ENCODE results near the gene MGST3. TPM values are rescaled to one million over a fixed set of nuclear protein-coding genes. Genes with fewer than 3 reads are reported as not detected.
"Not testable (repeated sequence)": the region's sequence is repeated elsewhere in the genome, so short reads cannot be mapped to it uniquely, and the experiment has no call there.

Gene MGST3
- total and polyA plus RNA-seq, 8 donors: 46.1 to 112 (median 55.9) TPM

DNA sequence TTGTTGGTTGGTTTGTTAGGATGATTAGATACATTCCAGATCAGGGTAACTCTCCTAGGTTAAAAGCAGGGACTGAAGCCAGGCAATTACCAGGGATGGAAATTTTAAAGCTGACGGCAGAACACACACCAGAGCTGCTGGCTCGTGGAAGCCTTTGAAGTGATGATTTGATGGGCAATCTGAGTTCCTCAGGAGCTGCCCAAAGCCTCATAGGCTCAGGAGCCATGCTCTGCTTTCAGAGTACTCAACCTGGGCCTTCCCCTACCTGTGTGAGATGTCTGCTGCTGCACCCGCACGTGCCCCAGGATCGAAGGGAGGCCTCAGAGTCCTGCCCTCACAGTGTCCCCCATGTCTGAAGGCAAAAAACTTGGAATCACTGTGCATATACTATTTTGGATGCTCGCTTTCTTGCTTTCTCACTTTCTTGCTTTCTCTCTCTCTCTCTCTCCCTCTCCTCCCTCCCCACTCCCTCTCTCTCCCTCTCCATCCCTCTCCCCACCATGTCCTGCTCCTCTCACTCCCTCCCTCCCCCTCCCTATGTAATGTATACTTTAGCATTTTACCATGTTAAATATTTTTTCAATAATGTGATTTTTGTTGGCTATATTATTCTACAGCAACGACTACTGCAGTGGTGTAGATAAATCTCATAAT is 18.0 kb downstream of the MGST3 start:
- Histone ChIP-seq H3K27ac (no peak overlapping the region), H3K36me3 (peaks cover 0 to 12% (median 0%) of the 10 kb centered on the region in 3 donors), H3K4me3 (no peak overlapping the region), H3K9me3 (no peaks in the 10 kb centered on the region), H3K4me1 (peaks cover 11 to 22% (median 13%) of the 10 kb centered on the region in 3 donors), H3K27me3 (no peaks in the 10 kb centered on the region)
- WGBS, 2 donors: 89 to 94% methylated on average over 7 of the region's 7 CpGs
- FAIRE-seq: no peak
- TF ChIP-seq, protein P1, sequence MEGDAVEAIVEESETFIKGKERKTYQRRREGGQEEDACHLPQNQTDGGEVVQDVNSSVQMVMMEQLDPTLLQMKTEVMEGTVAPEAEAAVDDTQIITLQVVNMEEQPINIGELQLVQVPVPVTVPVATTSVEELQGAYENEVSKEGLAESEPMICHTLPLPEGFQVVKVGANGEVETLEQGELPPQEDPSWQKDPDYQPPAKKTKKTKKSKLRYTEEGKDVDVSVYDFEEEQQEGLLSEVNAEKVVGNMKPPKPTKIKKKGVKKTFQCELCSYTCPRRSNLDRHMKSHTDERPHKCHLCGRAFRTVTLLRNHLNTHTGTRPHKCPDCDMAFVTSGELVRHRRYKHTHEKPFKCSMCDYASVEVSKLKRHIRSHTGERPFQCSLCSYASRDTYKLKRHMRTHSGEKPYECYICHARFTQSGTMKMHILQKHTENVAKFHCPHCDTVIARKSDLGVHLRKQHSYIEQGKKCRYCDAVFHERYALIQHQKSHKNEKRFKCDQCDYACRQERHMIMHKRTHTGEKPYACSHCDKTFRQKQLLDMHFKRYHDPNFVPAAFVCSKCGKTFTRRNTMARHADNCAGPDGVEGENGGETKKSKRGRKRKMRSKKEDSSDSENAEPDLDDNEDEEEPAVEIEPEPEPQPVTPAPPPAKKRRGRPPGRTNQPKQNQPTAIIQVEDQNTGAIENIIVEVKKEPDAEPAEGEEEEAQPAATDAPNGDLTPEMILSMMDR (IDR thresholded peaks at IDR 0.05): no peak
- no peak for DNase-seq
- intact Hi-C loops (cut with DNase I): no loop called here
- no peak for ATAC-seq

DNA sequence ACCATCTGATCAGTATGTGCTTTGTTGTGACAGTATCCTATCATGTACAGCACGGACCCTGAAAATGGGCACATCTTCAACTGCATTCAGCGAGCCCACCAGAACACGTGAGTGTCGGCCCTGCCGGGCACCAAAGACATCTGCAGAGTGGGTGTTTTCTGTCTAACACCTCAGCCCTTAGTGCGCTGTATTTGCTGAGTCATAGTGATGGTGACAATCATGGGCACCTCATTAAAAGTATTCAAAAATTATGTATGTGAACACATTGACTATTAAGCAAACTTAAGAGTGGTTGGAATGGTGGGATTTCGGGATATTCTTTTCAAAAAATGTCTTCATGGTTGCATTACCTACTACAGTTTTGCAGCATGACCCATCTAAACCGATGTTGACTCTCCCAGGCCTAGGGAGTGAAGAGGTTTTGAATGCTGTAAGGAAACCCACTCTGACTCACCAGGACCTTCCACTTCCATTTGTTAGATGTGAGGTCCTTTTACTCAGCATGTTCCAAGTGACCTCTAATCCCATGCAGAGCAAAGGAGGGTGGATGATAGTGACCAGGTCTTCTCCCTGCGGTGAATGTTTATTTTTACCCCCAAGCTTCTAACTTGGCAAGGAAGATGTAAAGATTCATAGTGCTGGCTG is 20.1 kb downstream of the MGST3 start:
- Histone ChIP-seq H3K9me3 (no peaks in the 10 kb centered on the region), H3K27ac (no peak overlapping the region), H3K36me3 (peaks cover 0 to 28% (median 4%) of the 10 kb centered on the region in 3 donors), H3K27me3 (no peaks in the 10 kb centered on the region), H3K4me1 (peaks cover under 1 to 10% (median 3%) of the 10 kb centered on the region in 3 donors), H3K4me3 (no peak overlapping the region)
- FAIRE-seq: no peak
- WGBS, 2 donors: 93 to 96% methylated on average over 9 of the region's 9 CpGs
- intact Hi-C loops (cut with DNase I): no loop called here
- ATAC-seq: no peak
- TF ChIP-seq, protein P1 (IDR thresholded peaks at IDR 0.05): no peak
- DNase-seq: no peak

DNA sequence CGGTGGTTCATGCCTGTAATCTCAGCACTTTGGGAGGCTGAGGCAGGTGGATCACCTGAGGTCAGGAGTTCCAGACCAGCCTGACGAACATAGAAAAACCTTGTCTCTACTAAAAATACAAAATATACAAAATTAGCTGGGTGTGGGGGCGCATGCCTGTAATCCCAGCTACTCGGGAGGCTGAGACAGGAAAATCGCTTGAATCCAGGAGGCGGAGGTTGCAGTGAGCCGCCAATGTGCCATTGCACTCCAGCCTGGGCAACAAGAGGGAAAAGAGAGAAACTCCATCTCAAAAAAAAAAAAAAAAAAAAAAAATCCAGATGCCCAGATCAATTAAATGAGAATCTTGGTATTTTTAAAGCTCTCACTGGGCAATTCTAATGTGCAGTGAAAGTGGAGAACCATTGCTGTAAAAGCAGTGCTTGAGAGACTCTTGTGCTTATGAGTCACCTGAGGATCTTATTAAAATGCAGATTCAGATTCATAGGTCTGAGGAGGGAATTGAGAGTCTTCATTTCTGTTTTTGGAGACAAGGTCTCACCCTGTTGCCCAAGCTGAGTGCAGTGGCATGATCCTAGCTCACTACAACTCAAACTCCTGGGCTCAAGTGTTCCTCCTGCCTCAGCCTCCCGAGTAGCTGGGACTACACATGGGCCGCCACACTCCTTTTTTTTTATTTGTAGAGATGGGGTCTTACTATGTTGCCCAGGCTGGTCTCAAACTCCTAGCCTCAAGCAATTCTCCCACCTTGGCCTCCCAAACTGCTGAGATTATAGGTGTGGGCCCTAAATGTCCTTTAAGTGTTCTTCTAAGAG is 27.9 kb downstream of the MGST3 start:
- peaks cover 0 to 22% (median 13%) of the 10 kb centered on the region in 3 donors for H3K36me3 ChIP-seq
- not testable (repeated sequence) for H3K27ac ChIP-seq, H3K27me3 ChIP-seq

DNA sequence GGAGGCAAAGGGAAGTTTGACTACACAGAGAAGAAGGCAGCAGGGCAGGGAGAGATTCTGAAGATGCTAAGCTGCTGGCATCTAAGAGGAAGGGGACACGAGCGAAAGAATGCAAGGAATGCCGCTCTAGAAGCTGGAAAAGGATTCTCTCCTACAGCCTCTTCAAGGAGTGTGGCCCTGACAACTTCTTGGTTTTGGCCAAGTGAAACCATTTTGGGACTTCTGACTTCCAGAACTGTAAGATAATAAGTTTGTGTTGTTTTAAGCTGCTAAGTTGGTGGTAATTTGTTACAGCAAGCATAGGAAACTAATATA is 28.5 kb downstream of the MGST3 start:
- no peak for ATAC-seq
- Histone ChIP-seq H3K4me3 (no peak overlapping the region), H3K27me3 (no peaks in the 10 kb centered on the region), H3K9me3 (no peaks in the 10 kb centered on the region), H3K27ac (no peak overlapping the region), H3K4me1 (no peaks in the 10 kb centered on the region), H3K36me3 (peaks cover 0 to 17% (median 16%) of the 10 kb centered on the region in 3 donors)
- no peak for FAIRE-seq
- 86 to 90% methylated on average over 3 of the region's 3 CpGs for WGBS, 2 donors
- TF ChIP-seq, protein P1 (IDR thresholded peaks at IDR 0.05): no peak
- DNase-seq: no peak
- intact Hi-C loops (cut with DNase I): no loop called here

More for the DNA sequence above, 27.9 kb downstream of the MGST3 start:
- intact Hi-C loops (cut with DNase I); H3K9me3 ChIP-seq; DNase-seq; FAIRE-seq; H3K4me3 ChIP-seq; ATAC-seq; H3K4me1 ChIP-seq: not testable (repeated sequence)
- WGBS, 2 donors: 97 to 98% methylated on average over 9 of the region's 9 CpGs

DNA sequence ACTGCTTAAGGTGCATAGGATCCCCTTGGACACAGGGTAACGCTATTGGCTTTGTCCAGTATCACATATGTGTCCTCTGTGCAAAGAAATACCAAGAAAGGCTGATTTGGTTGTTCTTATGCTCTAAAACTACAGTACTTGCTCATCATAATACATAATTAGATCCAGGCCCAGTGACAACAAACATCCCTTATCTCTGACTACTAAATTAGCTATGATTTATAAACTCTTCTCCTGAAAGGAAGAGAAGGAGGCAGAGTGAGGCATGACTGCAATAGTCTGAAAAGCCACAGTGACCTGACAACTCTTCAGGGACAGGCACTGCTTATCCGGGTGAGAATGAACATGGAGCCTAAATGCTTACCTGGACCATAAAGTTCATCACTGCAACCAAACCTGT is 30.7 kb downstream of the MGST3 start:
- Histone ChIP-seq H3K9me3 (no peaks in the 10 kb centered on the region), H3K27ac (no peak overlapping the region), H3K4me1 (peaks cover 0 to 3% (median 0%) of the 10 kb centered on the region in 3 donors), H3K27me3 (no peaks in the 10 kb centered on the region), H3K36me3 (peaks cover 0 to 15% (median 7%) of the 10 kb centered on the region in 3 donors), H3K4me3 (no peak overlapping the region)
- no peak for DNase-seq
- TF ChIP-seq, protein P1 (IDR thresholded peaks at IDR 0.05): no peak
- no peak for ATAC-seq
- 86 to 88% methylated on average over 2 of the region's 2 CpGs for WGBS, 2 donors
- intact Hi-C loops (cut with DNase I): no loop called here
- FAIRE-seq: no peak

All from pancreas (tissue), 10 donors.